ENCODE data around the gene RNF166.
A peak's percentile ranks its signal among the peaks of the same experiment; 100 is the strongest.

Gene RNF166

GRCh38 chr16:88739139-88739976, 33.1 kb upstream of the RNF166 start:
- DNase-seq (ENCODE audit: low read depth): no peak

GRCh38 chr16:88738151-88739084, 32.2 kb upstream of the RNF166 start:
- DNase-seq (ENCODE audit: low read depth): no peak

GRCh38 chr16:88737298-88738150, 31.3 kb upstream of the RNF166 start:
- peak; percentile 64 for DNase-seq (ENCODE audit: low read depth)

- DNase-seq (ENCODE audit: low read depth): no peak
Observed at GRCh38 chr16:88736496-88736895, 30.3 kb upstream of the RNF166 start.

GRCh38 chr16:88736088-88736487, 29.9 kb upstream of the RNF166 start:
- no peak for DNase-seq (ENCODE audit: low read depth)

GRCh38 chr16:88735616-88736015, 29.4 kb upstream of the RNF166 start:
- no peak for DNase-seq (ENCODE audit: low read depth)

GRCh38 chr16:88735121-88735520, 28.9 kb upstream of the RNF166 start:
- no peak for DNase-seq (ENCODE audit: low read depth)

GRCh38 chr16:88734361-88734728, 28.1 kb upstream of the RNF166 start:
- DNase-seq (ENCODE audit: low read depth): no peak

- DNase-seq (ENCODE audit: low read depth): no peak
Observed at GRCh38 chr16:88733630-88734360, 27.6 kb upstream of the RNF166 start.

- DNase-seq (ENCODE audit: low read depth): no peak
Observed at GRCh38 chr16:88732961-88733294, 26.7 kb upstream of the RNF166 start.

GRCh38 chr16:88732172-88732960, 26.2 kb upstream of the RNF166 start:
- DNase-seq (ENCODE audit: low read depth): no peak

GRCh38 chr16:88731699-88732098, 25.5 kb upstream of the RNF166 start:
- no peak for DNase-seq (ENCODE audit: low read depth)

GRCh38 chr16:88730632-88731607, 24.7 kb upstream of the RNF166 start:
- no peak for DNase-seq (ENCODE audit: low read depth)

- no peak for DNase-seq (ENCODE audit: low read depth)
Observed at GRCh38 chr16:88727871-88728270, 21.7 kb upstream of the RNF166 start.

- DNase-seq (ENCODE audit: low read depth): no peak
Observed at GRCh38 chr16:88726981-88727380, 20.8 kb upstream of the RNF166 start.

GRCh38 chr16:88726408-88726749, 20.2 kb upstream of the RNF166 start:
- no peak for DNase-seq (ENCODE audit: low read depth)

- DNase-seq (ENCODE audit: low read depth): no peak
Observed at GRCh38 chr16:88725609-88726407, 19.6 kb upstream of the RNF166 start.

- no peak for DNase-seq (ENCODE audit: low read depth)
Observed at GRCh38 chr16:88724855-88725555, 18.8 kb upstream of the RNF166 start.
